Nephron (organoid): Measurements from ENCODE around the gene ALOX15.
A peak's percentile ranks its signal among the peaks of the same experiment; 100 is the strongest.

Experiments
- H3K27ac Mint-ChIP-seq, 3 experiments: 2 replicates each; pipeline ENCODE4 v1.8.0; 2020; ENCODE audit warnings: mixed read lengths in 3 of 3, mild to moderate bottlenecking in 2 of 3, moderate library complexity in 1 of 3
- H3K27me3 Mint-ChIP-seq: 2 replicates; pipeline ENCODE4 v1.8.0; 2021; ENCODE audit warnings: low read depth, mild to moderate bottlenecking, moderate library complexity, mixed read lengths
- H3K36me3 Mint-ChIP-seq: 2 replicates; pipeline ENCODE4 v1.8.0; 2020; ENCODE audit warnings: low read depth, mixed read lengths
- H3K4me1 Mint-ChIP-seq: 2 replicates; pipeline ENCODE4 v1.8.0; 2020; ENCODE audit warnings: mixed read lengths
- H3K4me3 Mint-ChIP-seq, 3 experiments: 2 replicates each; pipeline ENCODE4 v1.8.0; 2020; ENCODE audit warnings: mild to moderate bottlenecking in 3 of 3, mixed read lengths in 3 of 3, moderate library complexity in 2 of 3
- H3K9me3 Mint-ChIP-seq: 2 replicates; pipeline ENCODE4 v1.8.0; 2020; ENCODE audit warnings: mixed read lengths
- CTCF ChIP-seq, 3 experiments: fragments of 200-600 bp; sonication (generic); IDR thresholded peaks; one replicate each; pipeline ENCODE4 v1.5.0; 2021; ENCODE audit warnings: antibody characterized with exemption in 3 of 3; ENCODE audit not compliant: unreplicated experiment in 3 of 3

ALOX15 gene

GRCh38 chr17:4617090-4617489 lies 24.4 kb downstream of the ALOX15 start:
- Mint-ChIP-seq H3K27ac (no peak overlapping the region), H3K36me3 (no peaks in the 10 kb centered on the region), H3K27me3 (no peaks in the 10 kb centered on the region), H3K4me1 (peaks cover 25% of the 10 kb centered on the region), H3K4me3 (no peak overlapping the region), H3K9me3 (no peaks in the 10 kb centered on the region)
- TF ChIP-seq CTCF (IDR thresholded peaks at IDR 0.05; ENCODE audit: unreplicated experiment in 3 of 3), result no peak

GRCh38 chr17:4616476-4616875 lies 25.0 kb downstream of the ALOX15 start:
- TF ChIP-seq CTCF (IDR thresholded peaks at IDR 0.05; ENCODE audit: unreplicated experiment in 3 of 3), result no peak
- peaks cover 25% of the 10 kb centered on the region for H3K4me1 Mint-ChIP-seq
- no peaks in the 10 kb centered on the region for H3K9me3 Mint-ChIP-seq

GRCh38 chr17:4610656-4611055 lies 30.8 kb downstream of the ALOX15 start:
- Mint-ChIP-seq H3K36me3 (peaks cover 21% of the 10 kb centered on the region), H3K27me3 (peaks cover 4% of the 10 kb centered on the region), H3K4me3 (no peak overlapping the region), H3K9me3 (no peaks in the 10 kb centered on the region), H3K27ac (peak overlapping the region; percentile 93 to 97 (median 97)), H3K4me1 (peaks cover 54% of the 10 kb centered on the region)
- TF ChIP-seq CTCF (IDR thresholded peaks at IDR 0.05; ENCODE audit: unreplicated experiment in 3 of 3), result no peak

More at GRCh38 chr17:4616476-4616875, 25.0 kb downstream of the ALOX15 start:
- H3K27me3 Mint-ChIP-seq, result no peaks in the 10 kb centered on the region
- no peak overlapping the region for H3K27ac Mint-ChIP-seq
- H3K4me3 Mint-ChIP-seq, result no peak overlapping the region
- H3K36me3 Mint-ChIP-seq, result no peaks in the 10 kb centered on the region

GRCh38 chr17:4610162-4610561 lies 31.3 kb downstream of the ALOX15 start:
- peaks cover 21% of the 10 kb centered on the region for H3K36me3 Mint-ChIP-seq
- H3K9me3 Mint-ChIP-seq, result no peaks in the 10 kb centered on the region

GRCh38 chr17:4609761-4610160 lies 31.7 kb downstream of the ALOX15 start:
- peaks cover 61% of the 10 kb centered on the region for H3K4me1 Mint-ChIP-seq
- H3K9me3 Mint-ChIP-seq, result no peaks in the 10 kb centered on the region
- H3K27me3 Mint-ChIP-seq, result peaks cover 4% of the 10 kb centered on the region
- H3K36me3 Mint-ChIP-seq, result peaks cover 21% of the 10 kb centered on the region
- H3K27ac Mint-ChIP-seq, result peak overlapping the region; percentile 93 to 97 (median 97)
- TF ChIP-seq CTCF (IDR thresholded peaks at IDR 0.05; ENCODE audit: unreplicated experiment in 3 of 3), result no peak
- no peak overlapping the region for H3K4me3 Mint-ChIP-seq

More at GRCh38 chr17:4610162-4610561, 31.3 kb downstream of the ALOX15 start:
- peak overlapping the region; percentile 93 to 97 (median 97) for H3K27ac Mint-ChIP-seq
- no peak overlapping the region for H3K4me3 Mint-ChIP-seq
- no peak for TF ChIP-seq CTCF (IDR thresholded peaks at IDR 0.05; ENCODE audit: unreplicated experiment in 3 of 3)
- H3K4me1 Mint-ChIP-seq, result peaks cover 57% of the 10 kb centered on the region
- H3K27me3 Mint-ChIP-seq, result peaks cover 4% of the 10 kb centered on the region

GRCh38 chr17:4607773-4608187 lies 33.7 kb downstream of the ALOX15 start:
- no peak for TF ChIP-seq CTCF (IDR thresholded peaks at IDR 0.05; ENCODE audit: unreplicated experiment in 3 of 3)
- Mint-ChIP-seq H3K4me1 (peaks cover 75% of the 10 kb centered on the region), H3K27ac (peak overlapping the region; percentile 93 to 97 (median 97)), H3K36me3 (peaks cover 26% of the 10 kb centered on the region), H3K27me3 (peaks cover 8% of the 10 kb centered on the region), H3K4me3 (peak overlapping the region; percentile 15 to 47 (median 26)), H3K9me3 (no peaks in the 10 kb centered on the region)
